Mammary epithelial cell (primary cell): Measurements from ENCODE around the gene PRKCZ.

Source experiments
- EZH2 ChIP-seq: IDR thresholded peaks from 2 replicates; pipeline ENCODE4 v1.6.1; 2012; ENCODE audit warnings: low read length, inconsistent platforms, borderline replicate concordance
- TF ChIP-seq, protein P1 (sequence below), 2 donors: IDR thresholded peaks in 1 of 2; conservative IDR thresholded peaks in 1 of 2; 2 replicates each; pipeline ENCODE4 v1.5.1; 2011 to 2012; ENCODE audit warnings: inconsistent platforms in 2 of 2, low read length in 2 of 2, mild to moderate bottlenecking in 2 of 2, control low read depth in 1 of 2, low read depth in 1 of 2; ENCODE audit not compliant: insufficient read depth in 1 of 2; ENCODE audit errors: extremely low read depth in 1 of 2

DNA sequence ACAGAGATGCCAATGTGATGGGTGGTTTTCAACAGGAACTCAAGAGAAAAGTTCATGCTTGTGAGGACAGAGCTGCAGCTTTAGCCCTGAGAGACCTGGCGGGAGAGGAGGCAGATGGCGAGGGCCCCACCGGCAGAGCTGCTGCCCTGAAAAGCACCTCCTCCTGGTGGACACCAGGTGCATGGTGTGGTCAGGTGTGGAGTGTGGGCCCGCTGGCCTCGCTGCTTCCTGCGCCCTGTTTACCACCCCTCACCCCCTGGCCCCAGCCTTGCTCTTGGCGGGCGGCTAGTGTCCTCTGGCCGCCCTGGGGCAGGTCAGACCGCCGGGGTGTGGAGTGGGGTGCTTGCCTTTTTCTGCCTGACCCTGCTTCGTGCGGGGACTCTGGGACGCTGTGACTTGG lies 42.8 kb downstream of the PRKCZ start:
- TF ChIP-seq, protein P1, sequence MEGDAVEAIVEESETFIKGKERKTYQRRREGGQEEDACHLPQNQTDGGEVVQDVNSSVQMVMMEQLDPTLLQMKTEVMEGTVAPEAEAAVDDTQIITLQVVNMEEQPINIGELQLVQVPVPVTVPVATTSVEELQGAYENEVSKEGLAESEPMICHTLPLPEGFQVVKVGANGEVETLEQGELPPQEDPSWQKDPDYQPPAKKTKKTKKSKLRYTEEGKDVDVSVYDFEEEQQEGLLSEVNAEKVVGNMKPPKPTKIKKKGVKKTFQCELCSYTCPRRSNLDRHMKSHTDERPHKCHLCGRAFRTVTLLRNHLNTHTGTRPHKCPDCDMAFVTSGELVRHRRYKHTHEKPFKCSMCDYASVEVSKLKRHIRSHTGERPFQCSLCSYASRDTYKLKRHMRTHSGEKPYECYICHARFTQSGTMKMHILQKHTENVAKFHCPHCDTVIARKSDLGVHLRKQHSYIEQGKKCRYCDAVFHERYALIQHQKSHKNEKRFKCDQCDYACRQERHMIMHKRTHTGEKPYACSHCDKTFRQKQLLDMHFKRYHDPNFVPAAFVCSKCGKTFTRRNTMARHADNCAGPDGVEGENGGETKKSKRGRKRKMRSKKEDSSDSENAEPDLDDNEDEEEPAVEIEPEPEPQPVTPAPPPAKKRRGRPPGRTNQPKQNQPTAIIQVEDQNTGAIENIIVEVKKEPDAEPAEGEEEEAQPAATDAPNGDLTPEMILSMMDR (conservative IDR thresholded peaks at IDR 0.05 in 1 of 2, IDR thresholded peaks at IDR 0.05 in 1 of 2; ENCODE audit: extremely low read depth in 1 of 2, insufficient read depth in 1 of 2, low read depth in 1 of 2, low read length in 2 of 2): no peak
- TF ChIP-seq EZH2: no peak
